HG02884 (cell line): ENCODE results near the gene ZFC3H1.
"Not testable (repeated sequence)": the region's sequence is repeated elsewhere in the genome, so short reads cannot be mapped to it uniquely, and the experiment has no call there.

Experiments used
- ATAC-seq: cut with Tn5 transposase; IDR thresholded peaks from one replicate; pipeline ENCODE4 v1.9.1; 2021; ENCODE audit warnings: mild to moderate bottlenecking, moderate library complexity; ENCODE audit not compliant: unreplicated experiment

Gene ZFC3H1

DNA sequence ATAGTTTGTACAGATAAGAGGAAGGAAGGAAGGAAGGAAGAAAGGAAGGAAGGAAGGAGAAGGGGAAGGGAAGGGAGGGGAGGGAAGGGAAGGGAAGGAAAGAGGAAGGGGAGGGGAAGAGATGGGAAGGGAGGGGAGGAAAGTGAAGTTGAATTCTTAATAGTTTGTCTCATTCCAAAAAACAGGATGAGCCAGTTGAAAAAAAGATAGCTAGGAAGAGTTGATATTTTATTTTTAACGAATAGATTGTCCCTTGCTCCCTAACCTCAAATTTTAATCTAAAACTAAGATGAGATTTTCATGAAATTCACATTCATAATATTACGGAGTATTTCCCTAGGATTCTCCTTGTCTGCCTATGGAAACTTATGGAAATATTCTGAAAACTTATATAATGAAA, 80.7 kb downstream of the ZFC3H1 start:
- no peak for ATAC-seq

DNA sequence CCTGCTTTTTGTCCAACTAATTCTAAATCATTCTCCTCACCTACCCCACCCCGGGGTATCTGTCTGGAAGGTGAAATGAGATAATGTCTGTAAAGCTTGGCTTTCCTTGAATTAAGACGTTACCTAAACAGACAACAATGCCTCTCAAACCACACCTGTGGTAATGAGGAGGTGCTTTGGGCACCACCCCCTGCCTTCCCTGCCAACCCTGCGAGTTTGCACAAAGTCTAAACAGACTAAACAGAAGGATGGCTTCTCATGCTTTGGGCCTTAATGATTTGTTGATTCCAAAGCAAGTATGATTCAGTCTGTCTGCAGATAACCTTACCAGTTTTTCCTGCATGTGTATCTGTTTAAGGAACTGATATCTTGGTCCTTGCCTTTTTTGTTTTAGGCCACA, 82.4 kb downstream of the ZFC3H1 start:
- no peak for ATAC-seq

DNA sequence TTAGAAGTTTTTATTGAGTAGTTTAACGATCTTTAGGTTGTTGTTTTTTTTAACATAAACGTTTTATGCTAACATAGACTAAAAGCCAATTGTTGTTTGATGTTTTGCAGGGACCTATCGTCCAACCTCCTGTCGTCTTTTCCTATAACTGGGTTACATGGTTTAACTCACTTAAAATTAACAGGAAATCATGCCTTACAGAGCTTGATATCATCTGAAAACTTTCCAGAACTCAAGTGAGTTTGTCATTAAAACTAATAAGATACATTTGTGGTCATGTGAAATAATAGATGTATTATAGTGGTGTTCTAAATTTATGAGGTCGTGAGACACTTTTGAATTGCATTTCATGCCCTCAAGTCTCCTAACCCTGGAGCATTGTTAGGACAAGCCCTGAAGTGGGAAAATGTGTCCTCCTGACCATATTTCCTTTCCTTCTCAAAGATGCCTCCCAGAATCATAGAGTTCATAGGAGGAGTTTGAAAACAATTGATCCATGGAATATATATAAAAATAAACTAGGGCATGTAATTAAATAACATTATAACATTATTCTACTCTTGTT, 84.9 kb downstream of the ZFC3H1 start:
- ATAC-seq = no peak

DNA sequence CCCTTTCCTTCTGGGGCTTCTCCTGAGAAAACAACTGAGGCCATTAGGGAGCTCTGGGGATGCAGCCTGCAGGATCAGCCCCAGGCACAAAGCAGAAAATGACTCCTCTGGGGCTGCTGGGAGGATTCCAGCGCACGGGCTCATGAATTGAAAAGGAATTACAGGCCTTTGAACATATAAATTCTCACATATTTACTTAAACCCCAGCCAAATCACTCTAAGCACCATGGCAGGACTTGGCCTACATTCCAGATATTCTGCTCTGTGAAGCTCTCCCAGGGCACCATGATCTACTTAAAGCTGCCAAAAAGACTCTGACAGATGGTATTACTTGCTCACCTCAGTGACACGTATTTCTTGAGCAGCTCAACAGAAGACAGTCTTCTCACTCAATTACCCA, 87.2 kb downstream of the ZFC3H1 start:
- no peak for ATAC-seq

DNA sequence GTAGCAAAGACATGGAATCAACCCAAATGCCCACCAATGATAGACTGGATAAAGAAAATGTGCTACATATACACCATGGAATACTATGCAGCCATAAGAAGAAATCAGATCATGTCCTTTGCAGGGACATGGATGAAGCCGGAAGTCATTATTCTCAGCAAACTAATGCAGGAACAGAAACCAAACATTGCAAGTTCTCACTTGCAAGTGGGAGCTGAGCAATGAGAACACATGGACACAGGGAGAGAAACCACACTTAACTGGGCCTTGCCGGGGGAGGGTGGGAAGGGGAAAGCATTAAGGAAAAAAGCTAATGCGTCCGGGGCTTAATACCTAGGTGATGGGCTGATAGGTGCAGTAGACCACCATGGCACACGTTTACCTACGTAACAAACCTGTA, 93.8 kb downstream of the ZFC3H1 start:
- ATAC-seq = not testable (repeated sequence)

DNA sequence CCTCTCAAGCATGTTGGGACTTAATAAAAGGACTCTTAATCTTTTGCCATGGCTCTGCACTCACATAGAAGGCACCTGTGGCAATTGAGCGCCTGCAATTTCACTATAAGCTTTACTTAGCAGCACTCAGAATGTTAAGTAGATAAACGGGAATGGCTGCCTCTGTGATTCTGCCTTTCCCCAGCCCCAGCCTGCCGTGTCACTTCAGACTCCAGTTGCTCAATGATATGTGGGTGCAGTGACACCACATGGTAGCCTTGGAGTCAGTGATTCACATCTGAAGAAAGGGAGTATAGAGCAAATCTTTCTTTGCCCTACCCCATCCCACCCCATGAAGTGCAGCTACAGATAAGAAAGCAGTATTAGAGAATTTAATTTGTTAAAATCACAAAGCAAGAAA, 96.1 kb downstream of the ZFC3H1 start:
- ATAC-seq = no peak

DNA sequence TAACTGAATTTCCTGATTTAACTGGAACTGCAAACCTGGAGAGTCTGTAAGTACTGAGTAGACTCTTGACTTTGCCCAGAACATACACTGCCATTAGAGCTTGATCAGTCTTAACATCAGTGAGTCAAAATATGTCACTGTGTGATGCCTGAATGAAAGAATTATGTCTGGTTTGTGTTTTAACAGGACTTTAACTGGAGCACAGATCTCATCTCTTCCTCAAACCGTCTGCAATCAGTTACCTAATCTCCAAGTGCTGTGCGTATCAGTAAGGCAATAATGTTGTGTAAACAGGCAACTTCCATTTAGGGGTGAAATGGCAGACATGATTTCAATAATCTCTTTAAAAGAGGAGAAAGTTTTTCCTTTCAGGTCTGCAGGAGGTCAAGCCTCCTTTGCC, 97.0 kb downstream of the ZFC3H1 start:
- no peak for ATAC-seq

DNA sequence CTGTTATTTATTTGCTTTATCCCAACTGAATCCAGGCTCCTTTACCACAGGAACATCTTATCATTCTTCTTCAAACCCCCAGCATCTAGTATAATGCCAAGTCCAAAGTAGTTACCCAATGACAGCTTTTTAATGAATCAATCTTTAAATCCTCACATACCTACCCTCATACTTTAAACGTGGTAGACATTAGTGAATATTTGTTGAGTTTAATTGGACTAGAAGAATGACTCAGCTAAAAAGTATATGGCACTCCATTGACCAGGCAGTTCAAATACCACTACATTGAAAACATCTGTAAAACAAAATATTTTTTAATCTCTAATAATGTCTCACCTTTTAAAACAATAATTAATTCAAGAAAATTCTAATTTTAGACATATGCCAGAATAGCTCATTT, 98.1 kb downstream of the ZFC3H1 start:
- ATAC-seq = no peak

DNA sequence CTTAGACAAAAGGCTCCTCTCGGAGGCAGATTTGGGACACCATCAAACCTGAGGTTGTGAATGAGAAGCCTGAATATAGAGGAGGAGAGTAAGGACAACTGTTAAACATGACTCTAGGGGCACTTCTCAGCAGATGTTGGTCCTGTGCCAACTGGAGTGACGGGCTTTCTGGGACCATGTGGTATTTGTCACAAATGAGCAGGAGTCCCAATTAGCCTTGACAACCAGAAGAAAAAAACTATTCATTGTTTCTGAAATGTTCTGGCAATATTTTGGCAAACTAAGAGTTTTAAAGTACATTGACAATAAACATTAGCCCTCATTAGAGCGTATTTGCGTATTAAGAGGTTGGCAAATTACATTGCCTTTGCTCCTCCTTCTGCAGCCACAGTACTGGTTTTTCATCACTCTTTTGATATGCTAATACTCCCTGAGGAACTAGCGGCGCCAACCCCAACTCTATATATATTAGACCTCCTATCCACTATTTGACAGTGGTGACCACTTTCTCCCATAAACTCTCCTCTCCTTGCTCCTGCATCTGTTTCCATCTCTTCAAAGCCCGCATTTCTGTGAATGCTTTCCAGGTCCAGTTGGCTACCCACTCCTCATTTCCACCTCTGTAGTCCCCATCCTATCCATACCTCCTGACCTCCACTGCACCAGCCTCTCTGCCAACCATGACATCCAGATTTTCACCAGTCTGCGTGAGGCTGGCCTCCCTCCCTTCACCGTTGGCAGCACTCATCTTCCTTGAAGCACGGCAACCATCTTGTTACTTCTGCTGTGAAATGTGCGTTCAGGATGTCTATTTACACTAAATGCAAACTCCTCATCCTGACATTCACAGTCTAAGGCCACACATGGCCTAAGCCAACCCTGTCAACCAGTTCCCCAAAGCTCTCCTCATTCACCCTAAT, 100.7 kb downstream of the ZFC3H1 start:
- ATAC-seq = no peak
